Activated CD4-positive, alpha-beta T cell treated with anti-CD3 and anti-CD28 coated beads for 36 hours (primary cell): Measurements from ENCODE around the gene HAUS7. TPM values are rescaled to one million over a fixed set of nuclear protein-coding genes. Genes with fewer than 3 reads are reported as not detected.

Source experiments
- ATAC-seq: fragments of 200-7000 bp; cut with Tn5 transposase; one replicate; pipeline ENCODE4 v1.10.0; 2021; ENCODE audit warnings: mild to moderate bottlenecking, moderate library complexity
- CTCF ChIA-PET: fragments of 350-600 bp; sonication (Branson Sonifier 250); formaldehyde crosslinking; loops from one replicate; lab custom pipeline; 2021; ENCODE audit warnings: antibody characterized with exemption; lab: Charles Lee
- POLR2A ChIA-PET: fragments of 350-600 bp; sonication (Branson Sonifier 250); formaldehyde crosslinking; loops from one replicate; lab custom pipeline; 2021; ENCODE audit warnings: antibody characterized with exemption, inconsistent platforms; lab: Charles Lee
- DNase-seq: peaks from one replicate; pipeline ENCODE4 v3.0.0-alpha.2; 2020
- H3K27ac Mint-ChIP-seq: one replicate; pipeline ENCODE4 v1.8.0; 2021; ENCODE audit warnings: mixed read lengths
- H3K27me3 Mint-ChIP-seq: one replicate; pipeline ENCODE4 v1.8.0; 2021; ENCODE audit warnings: mixed read lengths
- H3K36me3 Mint-ChIP-seq: one replicate; pipeline ENCODE4 v1.8.0; 2021; ENCODE audit warnings: low read depth, mixed read lengths
- H3K4me1 Mint-ChIP-seq: one replicate; pipeline ENCODE4 v1.8.0; 2021; ENCODE audit warnings: mixed read lengths
- H3K4me3 Mint-ChIP-seq: one replicate; pipeline ENCODE4 v1.8.0; 2021; ENCODE audit warnings: mild to moderate bottlenecking, moderate library complexity, mixed read lengths
- H3K9me3 Mint-ChIP-seq: one replicate; pipeline ENCODE4 v1.8.0; 2021; ENCODE audit warnings: low read depth, mixed read lengths
- intact Hi-C, 2 experiments: fragments of 100-400 bp; cut with DNase I in 1 of 2; cut with micrococcal nuclease in 1 of 2; formaldehyde crosslinking; loops; one replicate each; pipeline versions ENCODE4 v1.14.2 to v1.15.1; 2022 to 2024; cut with DNase I, micrococcal nuclease
- total RNA-seq, 2 experiments: library from RNA; stranded (reverse); gene quantifications; one replicate each; pipeline ENCODE4 v1.2.3, GENCODE V29; 2021

HAUS7 gene
- total RNA-seq, 2 experiments from 2014 or later, result 41.9 to 70.0 TPM

- ChIA-PET POLR2A (no interaction called here), CTCF (no interaction called here)
- Mint-ChIP-seq H3K27me3 (no peaks in the 10 kb centered on the region), H3K27ac (no peak within 1 kb of the TSS), H3K4me3 (no peak within 1 kb of the TSS), H3K36me3 (no peaks in the 10 kb centered on the region), H3K9me3 (no peaks in the 10 kb centered on the region), H3K4me1 (no peaks in the 10 kb centered on the region)
- ATAC-seq (no peak), DNase-seq (no peak)
- intact Hi-C loops, result loop anchor here in 1 of 2 experiments (5.0 kb wide), 1 partner anchor 106 kb away; no protein-coding TSS in a partner anchor
These were observed 69.1 kb downstream of the HAUS7 start, which contains the start of gene PNMA6E for GRCh38 chrX:153401133-153401764. TSS of gene PNMA6E (minus strand) at chrX:153401350. CDS start at chrX:153398849, 2,501 bp downstream.

DNA sequence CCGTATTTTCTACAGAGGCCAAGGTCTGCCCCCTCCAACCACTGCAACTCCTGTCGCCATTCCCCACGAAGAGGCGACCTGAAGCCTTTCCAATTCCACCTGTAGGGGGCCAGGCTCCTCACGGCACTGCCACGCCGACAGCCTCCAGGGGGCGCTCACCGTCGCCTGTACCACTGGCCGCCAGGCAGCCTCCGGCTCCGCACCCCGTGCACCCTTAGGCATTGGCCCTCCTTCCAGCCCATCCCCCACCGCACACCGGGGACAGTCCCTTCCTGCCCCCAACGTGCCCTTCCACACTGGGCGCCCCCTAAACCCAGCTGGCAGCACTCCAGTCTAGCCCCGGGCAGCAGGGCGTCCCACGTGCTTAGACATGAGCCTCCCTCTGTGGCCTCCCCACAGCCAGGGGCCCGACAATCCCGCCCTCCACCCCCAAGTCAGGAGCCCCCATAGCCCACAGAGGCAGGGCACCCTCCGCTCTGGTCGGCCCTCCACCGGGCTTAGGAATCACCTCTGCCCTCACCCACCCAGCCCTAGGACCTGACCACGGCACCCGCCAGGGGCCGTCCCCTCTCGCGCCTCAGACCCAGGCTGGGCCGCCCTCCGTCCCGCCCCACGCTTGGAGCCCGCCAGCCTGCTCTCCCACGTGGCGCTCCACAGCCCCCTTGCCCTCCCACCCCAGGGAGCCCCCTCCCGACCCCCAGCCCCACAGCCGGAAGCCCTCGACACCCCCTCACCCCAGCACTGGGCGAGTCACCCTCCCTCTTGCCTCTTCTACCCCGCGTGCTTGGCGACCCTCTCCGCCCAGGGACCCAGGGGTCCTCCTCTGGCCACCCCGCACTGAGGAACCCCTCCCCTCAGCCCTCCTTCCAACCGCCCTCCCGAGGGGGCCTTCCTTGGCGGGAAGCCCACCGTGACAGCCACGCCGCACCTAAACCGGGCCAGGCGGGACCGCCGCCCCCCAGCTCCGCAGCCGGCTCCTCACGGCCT, 69.9 kb downstream of the HAUS7 start:
- no peak overlapping the region for H3K27ac Mint-ChIP-seq
- peak; percentile 86 for ATAC-seq
- CTCF ChIA-PET, result interaction anchor here (1.3 kb wide), 1 partner anchor 106 kb away, joined by 5 read pairs; no protein-coding TSS in a partner anchor
- intact Hi-C loops, result loop anchor here in 1 of 2 experiments (1.0 to 5.0 kb wide), 2 partner anchors 107 to 368 kb away; no protein-coding TSS in a partner anchor
- no peak overlapping the region for H3K4me3 Mint-ChIP-seq
- DNase-seq, result peak; percentile 81
- H3K27me3 Mint-ChIP-seq, result no peaks in the 10 kb centered on the region
- H3K4me1 Mint-ChIP-seq, result no peaks in the 10 kb centered on the region
- no peaks in the 10 kb centered on the region for H3K9me3 Mint-ChIP-seq
- H3K36me3 Mint-ChIP-seq, result no peaks in the 10 kb centered on the region
- POLR2A ChIA-PET, result no interaction called here

DNA sequence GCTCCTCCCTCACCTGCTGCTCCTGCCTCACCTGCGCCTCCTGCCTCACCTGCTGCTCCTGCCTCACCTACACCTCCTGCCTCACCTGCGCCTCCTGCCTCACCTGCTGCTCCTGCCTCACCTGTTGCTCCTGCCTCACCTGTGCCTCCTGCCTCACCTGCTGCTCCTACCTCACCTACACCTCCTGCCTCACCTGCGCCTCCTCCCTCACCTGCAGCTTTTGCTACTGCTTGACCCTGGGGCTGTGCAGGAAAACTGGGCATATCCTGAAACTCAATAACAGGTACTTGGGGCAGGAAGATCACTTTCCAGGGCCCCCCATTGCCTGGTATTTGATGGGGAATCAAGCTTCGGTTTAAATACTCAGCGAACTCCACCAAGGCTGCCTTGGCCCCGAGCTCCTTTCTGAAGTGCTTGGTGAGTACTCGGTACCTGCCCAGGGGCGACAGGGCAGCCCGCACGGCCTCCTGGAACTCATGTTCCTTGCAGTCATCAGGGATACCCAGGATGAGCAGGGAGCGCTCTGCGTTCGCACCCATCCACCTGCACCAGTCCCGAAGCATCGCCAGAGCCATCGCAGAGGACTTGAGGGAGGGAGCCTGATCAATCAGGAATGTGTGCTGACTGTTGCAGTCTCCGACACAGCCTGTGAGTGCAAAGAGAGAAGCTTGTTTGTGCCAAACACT, 72.0 kb downstream of the HAUS7 start:
- DNase-seq, result no peak
- CTCF ChIA-PET, result interaction anchor here (1.0 kb wide), 1 partner anchor 67 kb away, joined by 4 read pairs; no protein-coding TSS in a partner anchor
- H3K36me3 Mint-ChIP-seq, result no peaks in the 10 kb centered on the region
- H3K4me1 Mint-ChIP-seq, result no peaks in the 10 kb centered on the region
- H3K27ac Mint-ChIP-seq, result no peak overlapping the region
- H3K9me3 Mint-ChIP-seq, result no peaks in the 10 kb centered on the region
- POLR2A ChIA-PET, result no interaction called here
- no peak for ATAC-seq
- H3K27me3 Mint-ChIP-seq, result no peaks in the 10 kb centered on the region
- intact Hi-C loops, result no loop called here
- H3K4me3 Mint-ChIP-seq, result no peak overlapping the region

Other genes with a start within 250 kb of the HAUS7 start
- gene PNMA6F, start 148.8 kb downstream of the HAUS7 start, total RNA-seq, result not detected
- gene ZNF275, start 136.4 kb downstream of the HAUS7 start, total RNA-seq, result 10 to 100 TPM; 11.5 to 13.4 TPM
- not detected for gene PNMA6E, start 69.2 kb downstream of the HAUS7 start, total RNA-seq
- gene ZFP92, start 59.1 kb downstream of the HAUS7 start, total RNA-seq, result under 1 TPM; 0.98 TPM
- gene TREX2, start 24.5 kb downstream of the HAUS7 start, total RNA-seq, result 1 to 10 TPM in 1 of 2 experiments, under 1 TPM in 1; 0.91 to 1.1 TPM
- not detected for gene BGN, start 24.4 kb upstream of the HAUS7 start, total RNA-seq
- gene ATP2B3, start 47.1 kb upstream of the HAUS7 start, total RNA-seq, result not detected
- 10 to 100 TPM; 13.9 to 14.7 TPM for gene CCNQ, start 128.6 kb upstream of the HAUS7 start, total RNA-seq
- gene DUSP9, start 176.6 kb upstream of the HAUS7 start, total RNA-seq, result under 1 TPM; 0.12 to 0.14 TPM
- under 1 TPM; 0.30 to 0.71 TPM for gene PNCK, start 203.2 kb upstream of the HAUS7 start, total RNA-seq
- gene SLC6A8, start 217.3 kb upstream of the HAUS7 start, total RNA-seq, result under 1 TPM; 0.39 to 0.58 TPM